Activated T-cell treated with anti-CD3 and anti-CD28 coated beads, Interleukin-2, amount 50 U/mL, for 1 hour (primary cell): ENCODE measurements around the gene COMT.
"Not testable (repeated sequence)": the region's sequence is repeated elsewhere in the genome, so short reads cannot be mapped to it uniquely, and the experiment has no call there.

Experiments
- DNase-seq: peaks from one replicate; pipeline ENCODE4 v3.0.0-alpha.2; 2020

Gene COMT

GRCh38 chr22:19930551-19931486 lies 10.8 kb upstream of the COMT start:
- DNase-seq: no peak

- no peak for DNase-seq
Measured at GRCh38 chr22:19931514-19931913, 10.1 kb upstream of the COMT start.

GRCh38 chr22:19932367-19933206 lies 9.0 kb upstream of the COMT start:
- no peak for DNase-seq

GRCh38 chr22:19933341-19934241 lies 8.0 kb upstream of the COMT start:
- no peak for DNase-seq

- DNase-seq: not testable (repeated sequence)
Measured at GRCh38 chr22:19935123-19935718, 6.4 kb upstream of the COMT start.

GRCh38 chr22:19936513-19936912 lies 5.1 kb upstream of the COMT start:
- no peak for DNase-seq

- no peak for DNase-seq
Measured at GRCh38 chr22:19937616-19938473, 3.7 kb upstream of the COMT start.

- DNase-seq: no peak
Measured at GRCh38 chr22:19940536-19941364, 822 bp upstream of the COMT start.

- peak; percentile 29 for DNase-seq
Measured at GRCh38 chr22:19942157-19943081, 847 bp downstream of the COMT start.

- DNase-seq: no peak
Measured at GRCh38 chr22:19943082-19944026, 1.8 kb downstream of the COMT start.

- no peak for DNase-seq
Measured at GRCh38 chr22:19948057-19948760, 6.6 kb downstream of the COMT start.

- no peak for DNase-seq
Measured at GRCh38 chr22:19951346-19951745, 9.8 kb downstream of the COMT start.

- no peak for DNase-seq
Measured at GRCh38 chr22:19955241-19956128, 13.9 kb downstream of the COMT start.

- no peak for DNase-seq
Measured at GRCh38 chr22:19957445-19957844, 15.9 kb downstream of the COMT start.

GRCh38 chr22:19958083-19959042 lies 16.8 kb downstream of the COMT start:
- no peak for DNase-seq
